ENCODE data around the gene ATG2B. TPM values are rescaled to one million over a fixed set of nuclear protein-coding genes. Genes with fewer than 3 reads are reported as not detected.
A peak's percentile ranks its signal among the peaks of the same experiment; 100 is the strongest.

The ATG2B gene
- polyA plus RNA-seq, 2 of the 4 experiments (the other 2 are of a cell fraction) = 7.1 to 17.0 TPM

- ChIA-PET POLR2A (no interaction called here), CTCF (interaction anchor here (1.7 kb wide), 1 partner anchor 283 kb away, joined by 5 read pairs; no protein-coding TSS in a partner anchor)
- no peaks in the 10 kb centered on the region for H3K9me3 ChIP-seq
- FAIRE-seq (no peak), ATAC-seq (no peak), DNase-seq (ENCODE audit: low read depth in 1 of 2, low spot score in 1 of 2) (no peak)
- H3K4me2 ChIP-seq = no peak overlapping the region
- no peak overlapping the region for H3K27ac ChIP-seq
- H3K4me3 ChIP-seq = no peak overlapping the region
- TF ChIP-seq RARB (CRISPR knock-in tag; IDR thresholded peaks at IDR 0.05) (no peak), SMC3 (IDR thresholded peaks at IDR 0.05) (no peak), CTCF (IDR thresholded peaks at IDR 0.05) (no peak), ZC3H11A (IDR thresholded peaks at IDR 0.05) (no peak), MAZ (IDR thresholded peaks at IDR 0.05; ENCODE audit: borderline replicate concordance, low read depth, low read length) (no peak), MAX (IDR thresholded peaks at IDR 0.05) (no peak), ZSCAN20 (CRISPR knock-in tag; IDR thresholded peaks at IDR 0.05) (no peak), POLR2A (IDR thresholded peaks at IDR 0.05; ENCODE audit: low read length) (no peak), EHF (CRISPR knock-in tag; IDR thresholded peaks at IDR 0.05) (no peak)
- H3K4me1 ChIP-seq = no peaks in the 10 kb centered on the region
- WGBS (ENCODE audit: missing lambda C conversion rate) = 55% methylated on average over 2 of the region's 2 CpGs
Measured at GRCh38 chr14:96383445-96383844, 20.3 kb upstream of the ATG2B start.

- DNase-seq (ENCODE audit: low read depth in 1 of 2, low spot score in 1 of 2) (no peak), FAIRE-seq (no peak), ATAC-seq (no peak)
- peaks cover 5% of the 10 kb centered on the region; the same call in 1 of the 3 replicates for H3K4me1 ChIP-seq
- ChIA-PET POLR2A (no interaction called here), CTCF (interaction anchor here (4.1 kb wide), 1 partner anchor 10 kb away, joined by 20 read pairs; the partner anchor contains the start of gene AK7)
- 86% methylated on average over 3 of the region's 3 CpGs for WGBS (ENCODE audit: missing lambda C conversion rate)
- H3K4me2 ChIP-seq = no peak overlapping the region
- TF ChIP-seq CEBPB (IDR thresholded peaks at IDR 0.05) (no peak), ZSCAN20 (CRISPR knock-in tag; IDR thresholded peaks at IDR 0.05) (no peak), CTCF (IDR thresholded peaks at IDR 0.05) (no peak), CHD4 (IDR thresholded peaks at IDR 0.05; ENCODE audit: borderline replicate concordance) (no peak), FOSB (CRISPR knock-in tag; IDR thresholded peaks at IDR 0.05) (no peak), SMC3 (IDR thresholded peaks at IDR 0.05) (no peak)
- no peaks in the 10 kb centered on the region for H3K9me3 ChIP-seq
- no peak overlapping the region for H3K27ac ChIP-seq
- no peak overlapping the region for H3K4me3 ChIP-seq
Measured at GRCh38 chr14:96380735-96381134, 17.6 kb upstream of the ATG2B start.

GRCh38 chr14:96376093-96376492 is 13.0 kb upstream of the ATG2B start:
- POLR2A ChIA-PET = no interaction called here
- DNase-seq (ENCODE audit: low read depth in 1 of 2, low spot score in 1 of 2) = peak in 1 of 2 experiments; percentile 36
- Histone ChIP-seq H3K4me3 (no peak overlapping the region), H3K9me3 (no peaks in the 10 kb centered on the region), H3K27ac (no peak overlapping the region), H3K4me2 (no peak overlapping the region; the same call in 2 of the 3 replicates), H3K4me1 (peaks cover 5% of the 10 kb centered on the region; the same call in 1 of the 3 replicates)
- peak in 1 of 2 experiments; percentile 61; a peak in 2 of 6 replicates for ATAC-seq
- WGBS (ENCODE audit: missing lambda C conversion rate) = 60% methylated on average over 3 of the region's 3 CpGs
- CTCF ChIA-PET = no interaction called here
- no peak for TF ChIP-seq ZC3H11A (IDR thresholded peaks at IDR 0.05)
- no peak for FAIRE-seq

GRCh38 chr14:96373538-96373937 is 10.4 kb upstream of the ATG2B start:
- ATAC-seq (no peak), DNase-seq (ENCODE audit: low read depth in 1 of 2, low spot score in 1 of 2) (no peak), FAIRE-seq (no peak)
- TF ChIP-seq ZC3H11A (IDR thresholded peaks at IDR 0.05) (no peak), FOXS1 (CRISPR knock-in tag; IDR thresholded peaks at IDR 0.05) (no peak), NR3C1 (IDR thresholded peaks at IDR 0.05) (no peak), SMC3 (IDR thresholded peaks at IDR 0.05) (no peak), NPAS2 (CRISPR knock-in tag; IDR thresholded peaks at IDR 0.05; ENCODE audit: borderline replicate concordance) (no peak), BCL3 (IDR thresholded peaks at IDR 0.05) (no peak), MAX (IDR thresholded peaks at IDR 0.05) (no peak), PBX3 (IDR thresholded peaks at IDR 0.05) (no peak)
- H3K4me2 ChIP-seq = no peak overlapping the region
- H3K4me3 ChIP-seq = no peak overlapping the region
- no peaks in the 10 kb centered on the region for H3K9me3 ChIP-seq
- POLR2A ChIA-PET = no interaction called here
- H3K27ac ChIP-seq = no peak overlapping the region
- WGBS (ENCODE audit: missing lambda C conversion rate) = 88% methylated on average over 3 of the region's 3 CpGs
- CTCF ChIA-PET = no interaction called here
- peaks cover 5% of the 10 kb centered on the region; the same call in 1 of the 3 replicates for H3K4me1 ChIP-seq
